Astrocyte of the cerebellum (primary cell): ENCODE data around the gene SAP30BP.

Experiments used
- DNase-seq: peaks from one replicate; pipeline ENCODE4 v3.0.0-alpha.2; 2011; ENCODE audit warnings: low read depth
- H3K4me3 ChIP-seq: 2 replicates; pipeline ENCODE4 v1.5.1; 2011; ENCODE audit warnings: mild to moderate bottlenecking, low read depth, low read length, moderate library complexity
- in situ Hi-C: cut with HindIII; loops from 2 replicates; pipeline ENCODE4 v1.10.0; 2017; ENCODE audit warnings: low sequenced_read_pairs
- TF ChIP-seq, protein P1 (sequence below): IDR thresholded peaks from 2 replicates; pipeline ENCODE4 v1.5.1; 2012; ENCODE audit warnings: low read length, low read depth, moderate library complexity, mild to moderate bottlenecking; ENCODE audit errors: missing control alignments

The SAP30BP gene

DNA sequence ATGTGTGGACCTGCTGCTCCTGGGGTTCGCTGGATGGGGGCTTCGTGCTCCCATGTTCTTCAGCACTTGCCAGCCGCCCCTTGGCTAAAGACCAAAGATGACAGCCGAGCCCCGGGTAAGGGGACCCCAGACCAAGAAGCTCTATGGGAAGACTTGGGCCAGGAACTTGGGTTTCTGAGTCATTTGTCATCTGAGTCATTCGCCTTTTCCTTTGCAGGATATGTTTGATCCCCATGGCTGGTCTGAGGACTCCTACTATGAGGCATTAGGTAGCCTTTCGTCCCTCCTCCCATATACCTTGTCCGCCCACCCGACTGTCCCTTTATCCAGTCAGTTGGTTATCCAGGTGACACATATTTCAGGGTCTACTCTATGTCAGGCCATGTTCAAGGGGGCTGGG is 36.5 kb downstream of the SAP30BP start:
- TF ChIP-seq, protein P1, sequence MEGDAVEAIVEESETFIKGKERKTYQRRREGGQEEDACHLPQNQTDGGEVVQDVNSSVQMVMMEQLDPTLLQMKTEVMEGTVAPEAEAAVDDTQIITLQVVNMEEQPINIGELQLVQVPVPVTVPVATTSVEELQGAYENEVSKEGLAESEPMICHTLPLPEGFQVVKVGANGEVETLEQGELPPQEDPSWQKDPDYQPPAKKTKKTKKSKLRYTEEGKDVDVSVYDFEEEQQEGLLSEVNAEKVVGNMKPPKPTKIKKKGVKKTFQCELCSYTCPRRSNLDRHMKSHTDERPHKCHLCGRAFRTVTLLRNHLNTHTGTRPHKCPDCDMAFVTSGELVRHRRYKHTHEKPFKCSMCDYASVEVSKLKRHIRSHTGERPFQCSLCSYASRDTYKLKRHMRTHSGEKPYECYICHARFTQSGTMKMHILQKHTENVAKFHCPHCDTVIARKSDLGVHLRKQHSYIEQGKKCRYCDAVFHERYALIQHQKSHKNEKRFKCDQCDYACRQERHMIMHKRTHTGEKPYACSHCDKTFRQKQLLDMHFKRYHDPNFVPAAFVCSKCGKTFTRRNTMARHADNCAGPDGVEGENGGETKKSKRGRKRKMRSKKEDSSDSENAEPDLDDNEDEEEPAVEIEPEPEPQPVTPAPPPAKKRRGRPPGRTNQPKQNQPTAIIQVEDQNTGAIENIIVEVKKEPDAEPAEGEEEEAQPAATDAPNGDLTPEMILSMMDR = no peak
- no peak for DNase-seq
- in situ Hi-C loops = no loop called here
- H3K4me3 ChIP-seq = no peak overlapping the region

DNA sequence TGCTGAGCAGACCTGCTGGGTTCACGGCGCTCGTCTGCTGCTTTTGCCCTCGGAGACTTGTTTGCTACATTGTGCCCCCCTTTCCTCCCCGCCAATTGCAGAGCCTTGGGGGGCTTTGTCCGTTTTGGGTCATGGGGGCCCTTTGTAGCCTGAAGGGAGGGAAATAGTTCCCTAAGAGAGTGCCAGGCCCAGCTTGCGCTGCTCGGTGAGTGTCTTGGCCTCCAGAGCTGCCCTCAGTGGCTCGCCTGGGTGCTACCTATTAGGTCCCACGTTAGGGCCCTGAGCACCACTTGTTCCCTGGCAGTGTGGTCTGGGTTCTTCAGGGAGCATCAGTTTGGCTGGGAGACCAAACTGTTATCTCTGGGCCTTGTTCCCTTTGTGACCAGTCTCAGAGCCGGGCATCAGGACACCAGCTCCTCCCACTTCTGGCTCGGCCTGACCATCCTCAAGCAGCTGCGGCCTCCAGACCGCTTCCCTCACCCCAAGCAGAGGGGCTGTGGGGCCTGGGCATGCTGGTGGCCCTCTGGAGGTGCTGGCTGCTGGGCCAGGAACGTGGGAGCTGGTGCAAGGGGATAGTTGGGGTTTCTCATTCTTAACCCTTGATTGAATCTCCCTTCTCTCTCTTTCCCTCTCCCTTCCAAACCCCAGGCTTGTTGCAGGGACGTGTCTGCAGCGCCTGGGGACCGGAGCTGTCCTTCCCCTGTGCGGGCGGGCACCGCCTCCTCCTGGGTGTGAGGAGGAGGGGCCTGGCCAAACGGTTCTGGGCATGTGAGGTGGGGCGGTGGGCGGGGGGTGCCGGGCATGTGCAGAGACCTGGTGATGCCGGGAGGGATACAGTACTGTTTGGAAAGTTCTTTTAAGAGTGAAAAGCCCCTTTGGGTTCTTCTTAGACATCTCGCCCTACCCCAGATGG is 38.1 kb downstream of the SAP30BP start:
- no peak for DNase-seq
- TF ChIP-seq, protein P1 = no peak
- in situ Hi-C loops = no loop called here
- no peak overlapping the region for H3K4me3 ChIP-seq

DNA sequence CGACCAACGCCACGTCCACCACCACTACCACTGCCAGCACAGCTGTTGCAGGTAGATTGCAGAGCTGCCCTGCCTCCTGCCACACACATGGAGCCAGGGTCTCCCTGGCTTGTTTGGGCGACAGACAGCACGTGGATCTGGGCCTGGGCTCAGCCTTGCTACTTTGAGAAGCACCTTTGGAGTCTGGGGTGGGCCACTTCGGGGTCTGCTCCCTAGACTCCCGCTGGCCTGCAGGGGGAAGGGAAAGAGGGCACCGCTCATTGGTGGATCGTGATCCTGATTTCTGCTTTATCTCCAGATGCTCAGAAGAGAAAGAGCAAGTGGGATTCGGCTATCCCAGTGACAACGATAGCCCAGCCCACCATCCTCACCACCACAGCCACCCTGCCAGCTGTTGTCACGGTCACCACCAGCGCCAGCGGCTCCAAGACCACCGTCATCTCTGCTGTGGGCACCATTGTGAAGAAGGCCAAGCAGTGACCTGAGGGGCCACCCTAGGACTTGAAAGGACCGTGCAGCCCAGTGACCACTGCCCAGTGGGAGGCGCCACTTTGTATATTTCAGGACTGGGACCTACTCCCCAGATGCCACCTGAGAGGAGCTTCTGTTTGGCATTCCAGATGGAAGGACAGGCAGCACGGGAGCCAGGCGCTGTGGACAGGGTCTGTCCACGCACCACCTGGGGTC is 39.0 kb downstream of the SAP30BP start:
- DNase-seq = no peak
- TF ChIP-seq, protein P1 = no peak
- H3K4me3 ChIP-seq = no peak overlapping the region
- in situ Hi-C loops = no loop called here

DNA sequence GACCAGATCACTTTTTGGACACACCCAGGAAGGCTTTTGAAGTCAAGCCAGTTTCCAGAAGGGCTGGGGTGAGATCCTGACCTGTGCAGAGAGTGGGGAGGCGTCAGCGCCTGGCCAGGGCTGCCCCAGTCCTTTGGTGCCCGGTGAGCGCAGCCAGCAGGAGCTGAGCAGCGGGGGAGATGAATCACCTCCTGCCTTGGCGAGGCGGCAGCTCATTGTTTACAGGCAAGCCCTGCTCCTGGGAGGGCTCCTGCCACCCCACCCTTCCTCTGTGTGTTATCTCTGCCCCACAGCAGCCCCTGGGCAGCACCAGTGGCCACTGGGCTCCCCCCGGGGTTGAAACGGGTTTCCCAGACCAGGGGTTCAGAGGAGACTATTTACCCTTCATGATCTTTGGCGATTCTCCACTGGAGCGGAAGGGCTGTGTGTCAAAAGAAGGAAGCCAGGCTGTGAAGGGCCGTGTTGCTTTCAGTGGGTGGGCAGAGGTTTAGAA is 40.0 kb downstream of the SAP30BP start:
- in situ Hi-C loops = no loop called here
- H3K4me3 ChIP-seq = no peak overlapping the region
- DNase-seq = no peak
- TF ChIP-seq, protein P1 = no peak

DNA sequence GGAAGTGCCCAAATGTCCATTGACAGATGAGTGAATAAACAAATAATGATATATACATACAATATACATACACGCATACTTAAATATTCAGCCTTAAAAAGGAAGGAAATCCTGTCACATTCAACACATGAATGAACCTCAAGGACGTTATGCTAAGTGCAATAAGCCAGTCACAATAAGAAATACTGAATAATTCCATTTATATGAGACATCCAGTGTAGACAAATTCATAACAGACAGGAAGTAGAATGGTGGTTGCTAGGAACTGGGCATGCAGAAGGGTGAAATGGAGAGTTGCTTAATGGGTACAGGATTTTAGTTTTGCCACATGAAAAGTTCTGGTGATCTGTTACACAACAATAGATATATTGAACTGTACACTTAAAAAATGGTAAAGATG is 45.3 kb downstream of the SAP30BP start:
- no peak overlapping the region for H3K4me3 ChIP-seq
- in situ Hi-C loops = no loop called here
- TF ChIP-seq, protein P1 = no peak
- DNase-seq = no peak

DNA sequence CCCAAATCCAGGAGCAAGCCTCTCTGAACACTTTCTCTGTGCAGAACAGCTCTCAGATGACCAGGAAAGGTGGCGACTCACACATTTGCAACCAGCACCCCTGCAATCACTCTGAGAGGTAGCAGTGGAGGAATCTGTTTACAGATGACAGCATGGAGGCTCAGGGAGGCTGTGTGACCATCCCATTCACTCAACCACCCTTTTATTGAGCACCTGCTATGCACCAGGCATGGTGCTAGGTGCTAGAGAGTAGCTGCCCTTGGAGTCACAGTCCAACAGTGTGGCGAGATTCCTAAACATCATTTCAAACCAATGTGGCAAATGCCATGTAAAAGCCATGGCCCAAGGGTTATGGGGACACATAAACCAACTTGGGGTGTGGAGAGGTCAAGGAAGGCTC is 52.6 kb downstream of the SAP30BP start:
- TF ChIP-seq, protein P1 = no peak
- H3K4me3 ChIP-seq = no peak overlapping the region
- in situ Hi-C loops = no loop called here

More for the DNA sequence above, 52.6 kb downstream of the SAP30BP start:
- no peak for DNase-seq
